HG03520 (cell line): ENCODE measurements around the gene EHBP1.
"Not testable (repeated sequence)": the region's sequence is repeated elsewhere in the genome, so short reads cannot be mapped to it uniquely, and the experiment has no call there.

Experiments used
- ATAC-seq: cut with Tn5 transposase; IDR thresholded peaks from one replicate; pipeline ENCODE4 v1.9.1; 2021; ENCODE audit warnings: mild to moderate bottlenecking, moderate library complexity; ENCODE audit not compliant: unreplicated experiment

EHBP1 gene

DNA sequence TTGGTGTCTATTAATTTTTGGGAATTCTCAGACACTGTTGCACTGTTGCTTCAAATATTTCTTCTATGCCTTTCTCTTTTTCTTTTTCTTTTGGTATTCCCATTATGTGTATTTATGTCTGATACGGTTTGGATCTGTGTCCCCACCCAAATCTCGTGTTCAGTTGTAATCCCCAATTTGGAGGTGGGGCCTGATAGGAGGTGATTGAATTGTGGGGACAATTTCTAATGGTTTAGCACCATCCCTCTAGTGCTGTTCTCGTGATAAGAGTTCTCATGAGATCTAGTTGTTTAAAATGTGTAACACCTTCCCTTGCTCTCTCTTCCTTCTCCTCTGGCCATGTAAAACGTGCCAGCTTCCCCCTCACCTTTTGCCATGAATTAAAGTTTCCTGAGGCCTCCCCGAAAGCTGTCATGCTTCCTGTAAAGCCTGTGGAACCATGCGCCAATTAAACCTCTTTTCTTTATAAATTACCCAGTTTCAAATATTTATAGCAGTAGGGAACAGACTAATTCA lies 26.8 kb downstream of the EHBP1 start:
- no peak for ATAC-seq

GRCh38 chr2:62733546-62733945 lies 28.0 kb downstream of the EHBP1 start:
- no peak for ATAC-seq

DNA sequence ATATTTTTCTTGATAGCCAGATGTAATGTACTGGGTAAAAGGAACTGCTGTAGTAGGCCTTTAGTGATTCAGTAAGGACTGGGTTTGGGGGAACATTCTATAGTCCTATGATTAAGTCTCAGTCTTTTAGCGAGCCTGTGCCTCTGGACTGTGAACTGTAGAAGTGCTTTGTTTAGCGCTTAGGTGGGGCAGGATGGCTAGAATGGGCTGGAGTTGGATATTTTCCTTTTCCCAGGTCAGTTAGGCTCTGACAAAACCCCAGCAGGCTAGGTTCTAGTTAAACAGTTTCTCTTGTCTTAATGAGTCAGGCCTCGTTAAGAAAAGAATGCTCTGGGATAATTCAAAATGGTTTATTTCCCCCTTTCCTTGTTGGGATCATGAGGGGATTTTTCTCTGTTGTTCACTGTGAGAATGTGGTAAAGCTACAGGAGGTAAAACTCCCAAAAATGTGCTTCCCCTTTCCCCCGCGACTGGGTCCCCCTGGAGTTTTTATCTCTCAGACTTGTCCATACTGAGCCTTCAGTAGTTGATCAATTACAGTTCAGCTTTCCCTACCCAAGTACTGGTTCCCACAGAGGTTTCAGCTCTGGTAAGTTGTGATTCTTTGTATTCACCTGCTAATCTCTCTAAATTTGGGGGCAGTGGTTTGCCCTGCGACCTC lies 31.5 kb downstream of the EHBP1 start:
- ATAC-seq, result no peak

DNA sequence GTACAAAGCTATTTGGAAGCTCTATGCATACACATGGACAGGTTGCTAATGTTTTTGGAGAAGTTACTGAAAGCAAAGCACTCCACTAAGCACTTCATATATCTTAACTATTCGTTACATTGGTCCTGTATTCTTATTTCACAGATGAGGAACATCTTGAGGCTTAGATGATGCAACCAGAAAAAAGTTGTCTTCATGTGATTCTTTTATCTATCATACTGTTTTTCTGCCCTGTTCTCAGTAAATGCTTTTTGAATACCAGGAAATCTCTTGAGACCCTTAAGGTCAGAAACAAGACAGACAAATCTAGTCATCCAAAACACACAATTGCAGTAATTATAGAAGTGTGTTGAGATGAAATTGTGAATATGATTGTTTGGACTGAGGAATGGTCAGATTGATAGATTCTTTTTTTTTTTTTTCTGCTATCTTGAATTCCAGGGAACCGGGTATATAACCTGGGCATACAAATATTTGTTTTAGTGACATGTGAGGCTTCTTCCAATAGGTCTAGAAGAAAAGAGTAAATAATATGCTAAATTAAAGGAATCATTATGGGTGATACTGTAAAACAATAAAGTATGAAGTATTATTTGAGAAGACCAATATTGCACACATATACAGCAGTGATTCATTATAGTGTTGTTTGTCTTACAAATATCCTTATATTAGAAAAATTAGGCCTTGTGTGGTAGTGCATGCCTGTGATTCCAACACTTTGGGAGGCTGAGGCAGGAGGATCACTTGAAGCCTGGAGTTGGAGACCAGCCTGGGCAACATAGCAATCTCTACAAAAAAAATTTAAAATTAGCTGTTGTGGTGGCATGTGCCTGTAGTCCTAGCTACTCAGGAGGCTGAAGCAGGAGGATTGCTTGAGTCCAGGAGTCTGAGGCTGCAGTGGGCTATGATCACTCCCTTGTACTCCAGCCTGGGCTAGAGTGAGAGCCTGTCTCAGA lies 33.7 kb downstream of the EHBP1 start:
- ATAC-seq, result no peak

GRCh38 chr2:62740221-62740620 lies 34.7 kb downstream of the EHBP1 start:
- no peak for ATAC-seq

GRCh38 chr2:62741127-62741526 lies 35.6 kb downstream of the EHBP1 start:
- no peak for ATAC-seq

- ATAC-seq, result no peak
Measured at GRCh38 chr2:62741954-62742722, 36.6 kb downstream of the EHBP1 start.

GRCh38 chr2:62743506-62743905 lies 38.0 kb downstream of the EHBP1 start:
- no peak for ATAC-seq

DNA sequence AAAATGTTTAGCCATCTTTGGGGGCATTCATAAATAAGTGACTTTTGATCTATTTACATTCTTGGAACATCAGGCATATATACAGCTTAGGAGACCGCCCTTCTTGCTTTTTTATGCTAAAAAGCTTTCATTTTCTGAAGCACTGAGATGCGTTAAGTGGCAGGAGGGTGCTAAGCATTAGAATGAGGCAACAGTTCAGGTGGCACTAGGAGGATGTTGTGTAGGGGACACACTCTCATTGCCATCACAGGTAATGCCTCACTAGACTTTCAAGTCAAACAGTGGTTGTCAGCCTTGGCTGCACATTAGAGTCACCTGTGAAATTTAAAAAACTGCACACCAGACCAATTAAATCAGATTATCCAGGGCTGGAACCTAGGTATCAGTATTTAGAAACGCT lies 39.1 kb downstream of the EHBP1 start:
- ATAC-seq, result no peak

DNA sequence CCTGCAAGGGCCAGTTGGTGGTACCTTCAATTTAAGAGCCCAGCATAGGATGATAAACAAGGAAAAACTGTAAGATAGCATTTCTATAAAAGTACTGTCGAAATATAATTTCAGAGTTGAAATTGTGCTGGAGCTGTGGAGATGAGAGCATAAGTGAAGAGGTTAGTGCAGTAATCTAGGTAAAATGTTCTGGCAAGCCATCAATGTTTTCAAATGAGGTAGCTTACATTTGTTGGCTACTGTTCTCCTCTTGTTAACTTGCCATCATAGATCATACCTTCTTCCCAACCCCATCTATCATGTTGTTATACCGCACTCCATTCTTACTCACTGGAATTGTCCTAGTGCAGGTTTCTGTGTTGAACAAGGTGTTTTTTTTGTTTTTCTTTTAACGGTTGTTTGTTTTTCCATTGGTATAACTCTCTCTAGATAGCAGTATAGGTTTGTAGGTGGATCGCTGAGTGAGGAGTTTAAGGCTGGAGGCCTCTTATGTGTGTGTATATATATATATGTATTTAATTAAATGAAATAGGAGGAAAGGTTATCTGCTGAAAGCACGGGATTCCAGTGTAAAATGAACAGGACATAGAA lies 40.5 kb downstream of the EHBP1 start:
- ATAC-seq, result no peak

GRCh38 chr2:62747169-62747568 lies 41.7 kb downstream of the EHBP1 start:
- ATAC-seq, result no peak

- ATAC-seq, result no peak
Measured at GRCh38 chr2:62747876-62748275, 42.4 kb downstream of the EHBP1 start.

DNA sequence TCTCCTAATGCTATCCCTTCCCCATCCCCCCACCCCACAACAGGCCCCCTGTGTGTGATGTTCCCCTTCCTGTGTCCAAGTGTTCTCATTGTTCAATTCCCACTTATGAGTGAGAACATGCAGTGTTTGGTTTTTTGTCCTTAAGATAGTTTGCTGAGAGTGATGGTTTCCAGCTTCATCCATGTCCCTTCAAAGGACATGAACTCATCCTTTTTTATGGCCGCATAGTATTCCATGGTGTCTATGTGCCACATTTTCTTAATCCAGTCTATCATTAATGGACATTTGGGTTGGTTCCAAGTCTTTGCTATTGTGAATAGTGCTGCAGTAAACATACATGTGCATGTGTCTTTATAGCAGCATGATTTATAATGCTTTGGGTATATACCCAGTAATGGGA lies 43.6 kb downstream of the EHBP1 start:
- ATAC-seq, result not testable (repeated sequence)

GRCh38 chr2:62757029-62757428 lies 51.5 kb downstream of the EHBP1 start:
- ATAC-seq, result no peak

- no peak for ATAC-seq
Measured at GRCh38 chr2:62760026-62760425, 54.5 kb downstream of the EHBP1 start.

- ATAC-seq, result no peak
Measured at GRCh38 chr2:62760555-62760954, 55.0 kb downstream of the EHBP1 start.

GRCh38 chr2:62765619-62766376 lies 60.3 kb downstream of the EHBP1 start:
- no peak for ATAC-seq

GRCh38 chr2:62768615-62769014 lies 63.1 kb downstream of the EHBP1 start:
- no peak for ATAC-seq

- no peak for ATAC-seq
Measured at GRCh38 chr2:62770629-62771028, 65.1 kb downstream of the EHBP1 start.
